CD4-positive, alpha-beta memory T cell (primary cell): ENCODE measurements around the gene SH3PXD2B. TPM values are rescaled to one million over a fixed set of nuclear protein-coding genes. Genes with fewer than 3 reads are reported as not detected.

Experiments used
- CTCF ChIA-PET: fragments of 350-600 bp; sonication (Branson Sonifier 250); formaldehyde crosslinking; loops from one replicate; lab custom pipeline; 2021; ENCODE audit warnings: inconsistent platforms; ENCODE audit not compliant: partially characterized antibody; lab: Charles Lee
- POLR2A ChIA-PET: fragments of 350-600 bp; sonication (Branson Sonifier 250); formaldehyde crosslinking; loops from one replicate; lab custom pipeline; 2021; ENCODE audit not compliant: partially characterized antibody; lab: Charles Lee
- DNase-seq, 5 donors: peaks; one replicate each; pipeline versions ENCODE4 v3.0.0 to v3.0.0-alpha.2; 2020 to 2022; ENCODE audit warnings: mixed read lengths in 1 of 5
- H3K27ac ChIP-seq: one replicate; pipeline ENCODE4 v1.7.0; 2013; ENCODE audit warnings: low read depth, low read length
- H3K27me3 ChIP-seq: 2 replicates; pipeline ENCODE4 v1.7.0; 2013; ENCODE audit warnings: mild to moderate bottlenecking, low read length, moderate library complexity; ENCODE audit not compliant: insufficient read depth
- H3K36me3 ChIP-seq: 2 replicates; pipeline ENCODE4 v1.7.0; 2013; ENCODE audit warnings: mild to moderate bottlenecking, low read length, moderate library complexity; ENCODE audit not compliant: insufficient read depth
- H3K4me1 ChIP-seq: 2 replicates; pipeline ENCODE4 v1.7.0; 2013; ENCODE audit warnings: mild to moderate bottlenecking, low read length, moderate library complexity; ENCODE audit not compliant: insufficient read depth
- H3K4me3 ChIP-seq, 2 donors: one replicate each; pipeline ENCODE4 v1.7.0; 2013; ENCODE audit warnings: low read length in 2 of 2, mild to moderate bottlenecking in 1 of 2
- H3K9me3 ChIP-seq, 2 donors: one replicate each; pipeline ENCODE4 v1.7.0; 2013; ENCODE audit warnings: low read length in 2 of 2, control low read depth in 1 of 2; ENCODE audit not compliant: control insufficient read depth in 1 of 2
- H3K27ac Mint-ChIP-seq, 7 donors: one replicate each; pipeline ENCODE4 v1.8.0; 2020 to 2021; ENCODE audit warnings: mixed read lengths in 7 of 7, mild to moderate bottlenecking in 6 of 7, inconsistent platforms in 3 of 7, moderate library complexity in 3 of 7
- H3K27me3 Mint-ChIP-seq, 2 donors: one replicate each; pipeline ENCODE4 v1.8.0; 2020 to 2021; ENCODE audit warnings: mixed read lengths in 2 of 2
- H3K36me3 Mint-ChIP-seq, 2 donors: one replicate each; pipeline ENCODE4 v1.8.0; 2020 to 2021; ENCODE audit warnings: mixed read lengths in 2 of 2, inconsistent platforms in 1 of 2, mild to moderate bottlenecking in 1 of 2
- H3K4me1 Mint-ChIP-seq, 4 donors: one replicate each; pipeline ENCODE4 v1.8.0; 2020 to 2021; ENCODE audit warnings: mixed read lengths in 4 of 4, mild to moderate bottlenecking in 1 of 4
- H3K4me3 Mint-ChIP-seq, 8 donors: one replicate each; pipeline ENCODE4 v1.8.0; 2020 to 2021; ENCODE audit warnings: mixed read lengths in 8 of 8, mild to moderate bottlenecking in 7 of 8, moderate library complexity in 6 of 8, inconsistent platforms in 3 of 8
- H3K9me3 Mint-ChIP-seq, 8 donors: one replicate each; pipeline ENCODE4 v1.8.0; 2020 to 2021; ENCODE audit warnings: mixed read lengths in 8 of 8, mild to moderate bottlenecking in 5 of 8, inconsistent platforms in 3 of 8, moderate library complexity in 1 of 8
- intact Hi-C: fragments of 100-400 bp; cut with micrococcal nuclease; formaldehyde crosslinking; loops from one replicate; pipeline ENCODE4 v1.15.1; 2023
- polyA plus RNA-seq, 2 donors: library from polyadenylated mRNA; unstranded; fragments of 300-500 nt; fragmentation: Illumina TruSeq; gene quantifications; one replicate each; pipeline ENCODE4 v1.2.3, GENCODE V29; 2021
- total RNA-seq, 2 experiments: library from RNA; stranded (reverse); gene quantifications; one replicate each; pipeline ENCODE4 v1.2.3, GENCODE V29; 2021

Gene SH3PXD2B
- total and polyA plus RNA-seq, 4 experiments from 2014 or later: 0.19 to 0.38 TPM; not detected in 2

DNA sequence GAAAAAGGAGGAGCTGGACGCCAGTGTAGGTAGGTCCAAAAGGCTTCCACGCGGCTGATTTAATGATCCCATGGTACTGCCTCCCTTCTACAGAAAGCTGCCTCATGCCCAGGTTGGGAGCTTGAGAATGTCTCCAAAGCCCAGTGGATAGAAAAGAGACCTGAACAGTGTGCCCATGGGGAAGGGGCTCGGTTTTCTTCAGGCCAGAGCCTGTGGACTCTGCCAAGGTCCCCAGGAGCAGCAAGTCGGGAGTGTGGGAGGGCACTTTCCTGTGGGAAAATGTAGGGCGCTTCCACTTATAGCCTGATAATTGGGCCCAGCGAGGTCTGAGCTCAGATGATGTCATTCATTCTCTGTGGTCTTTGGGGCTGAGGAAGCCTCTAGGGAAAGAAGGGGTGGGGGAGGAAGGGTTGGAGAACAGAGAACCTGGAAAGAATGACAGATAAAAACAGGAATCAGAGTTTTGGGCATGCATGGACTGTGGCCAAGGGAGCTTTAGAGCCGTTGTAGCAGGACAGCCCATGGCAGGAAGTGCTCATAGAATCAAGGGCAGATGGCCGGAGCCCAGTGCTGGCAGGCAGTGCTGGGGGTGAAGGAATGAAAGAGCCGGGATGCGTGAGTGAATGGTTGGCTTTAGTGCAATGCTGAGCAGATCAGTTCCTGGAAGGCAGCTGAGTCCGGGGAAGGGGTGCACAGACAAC is 42.5 kb upstream of the SH3PXD2B start:
- CTCF ChIA-PET: no interaction called here
- Mint-ChIP-seq H3K4me3 (no peak overlapping the region), H3K27me3 (peaks cover 2 to 23% of the 10 kb centered on the region in 2 donors), H3K27ac (no peak overlapping the region), H3K9me3 (peaks cover 0 to 5% (median 0%) of the 10 kb centered on the region in 8 donors), H3K36me3 (no peaks in the 10 kb centered on the region), H3K4me1 (no peaks in the 10 kb centered on the region)
- Histone ChIP-seq H3K36me3 (no peaks in the 10 kb centered on the region), H3K9me3 (no peaks in the 10 kb centered on the region), H3K27me3 (no peaks in the 10 kb centered on the region), H3K27ac (no peak overlapping the region), H3K4me1 (no peaks in the 10 kb centered on the region), H3K4me3 (no peak overlapping the region)
- DNase-seq: no peak
- intact Hi-C loops: no loop called here
- POLR2A ChIA-PET: no interaction called here

DNA sequence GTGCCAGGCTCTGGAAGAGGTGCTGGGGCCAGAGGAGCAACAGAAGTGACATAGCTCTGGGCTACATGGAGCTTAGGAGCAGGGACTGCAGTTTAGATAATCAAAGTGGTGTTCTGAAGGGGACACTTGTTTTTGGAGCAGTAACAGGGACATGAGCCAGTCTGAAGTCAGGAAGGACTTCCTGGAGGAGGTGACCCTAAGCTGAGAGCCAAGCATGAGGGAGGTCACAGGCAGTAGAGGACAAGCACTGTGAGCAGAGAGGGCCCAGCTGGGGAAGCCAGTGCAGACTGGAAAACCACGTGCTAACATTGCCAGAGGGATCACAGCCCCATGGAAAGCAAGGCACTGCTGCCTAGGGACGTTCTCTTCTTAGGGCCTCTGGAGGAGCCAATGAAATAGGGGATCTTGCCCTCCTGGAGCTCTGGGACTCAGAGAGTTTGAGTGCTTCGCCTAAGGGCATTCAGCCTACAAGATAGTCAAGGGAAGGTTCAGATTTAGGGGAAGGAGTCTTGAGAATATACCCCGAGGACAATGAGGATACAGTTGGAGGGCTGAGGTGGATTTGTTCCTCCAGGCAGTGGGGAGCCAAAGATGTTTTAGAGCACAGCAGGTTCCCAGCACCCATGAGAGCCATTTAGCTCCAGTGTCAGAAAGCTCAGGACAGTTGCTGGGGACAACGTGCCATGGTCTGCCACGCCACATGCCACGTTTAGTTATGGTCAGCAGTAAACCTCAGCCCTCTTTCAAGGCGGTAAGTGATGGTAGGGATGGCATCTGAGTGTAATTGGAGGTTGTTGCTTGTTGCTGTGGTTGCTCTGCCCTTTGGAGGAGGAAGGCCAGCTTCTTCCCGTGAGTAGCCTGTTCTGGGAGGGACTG is 40.5 kb upstream of the SH3PXD2B start:
- Histone ChIP-seq H3K27ac (no peak overlapping the region), H3K4me1 (no peaks in the 10 kb centered on the region), H3K36me3 (no peaks in the 10 kb centered on the region), H3K27me3 (no peaks in the 10 kb centered on the region), H3K4me3 (no peak overlapping the region), H3K9me3 (no peaks in the 10 kb centered on the region)
- ChIA-PET POLR2A (no interaction called here), CTCF (no interaction called here)
- no peak for DNase-seq
- peaks cover 0 to 5% (median 0%) of the 10 kb centered on the region in 8 donors for H3K9me3 Mint-ChIP-seq
- no peak overlapping the region for H3K27ac Mint-ChIP-seq
- intact Hi-C loops: no loop called here
- H3K4me3 Mint-ChIP-seq: no peak overlapping the region
- H3K4me1 Mint-ChIP-seq: no peaks in the 10 kb centered on the region
- peaks cover 2 to 28% of the 10 kb centered on the region in 2 donors for H3K27me3 Mint-ChIP-seq
- no peaks in the 10 kb centered on the region for H3K36me3 Mint-ChIP-seq

- Mint-ChIP-seq H3K36me3 (no peaks in the 10 kb centered on the region), H3K4me3 (no peak overlapping the region), H3K4me1 (no peaks in the 10 kb centered on the region), H3K27ac (no peak overlapping the region), H3K9me3 (peaks cover 0 to 5% (median 0%) of the 10 kb centered on the region in 8 donors), H3K27me3 (peaks cover 4 to 27% of the 10 kb centered on the region in 2 donors)
- H3K27ac ChIP-seq: no peak overlapping the region
- H3K9me3 ChIP-seq: no peaks in the 10 kb centered on the region
- POLR2A ChIA-PET: no interaction called here
- H3K4me1 ChIP-seq: no peaks in the 10 kb centered on the region
- H3K27me3 ChIP-seq: no peaks in the 10 kb centered on the region
- DNase-seq: no peak
- H3K4me3 ChIP-seq: no peak overlapping the region
- no peaks in the 10 kb centered on the region for H3K36me3 ChIP-seq
- intact Hi-C loops: no loop called here
- CTCF ChIA-PET: no interaction called here
Observed at GRCh38 chr5:172493906-172494305, 39.6 kb upstream of the SH3PXD2B start.

DNA sequence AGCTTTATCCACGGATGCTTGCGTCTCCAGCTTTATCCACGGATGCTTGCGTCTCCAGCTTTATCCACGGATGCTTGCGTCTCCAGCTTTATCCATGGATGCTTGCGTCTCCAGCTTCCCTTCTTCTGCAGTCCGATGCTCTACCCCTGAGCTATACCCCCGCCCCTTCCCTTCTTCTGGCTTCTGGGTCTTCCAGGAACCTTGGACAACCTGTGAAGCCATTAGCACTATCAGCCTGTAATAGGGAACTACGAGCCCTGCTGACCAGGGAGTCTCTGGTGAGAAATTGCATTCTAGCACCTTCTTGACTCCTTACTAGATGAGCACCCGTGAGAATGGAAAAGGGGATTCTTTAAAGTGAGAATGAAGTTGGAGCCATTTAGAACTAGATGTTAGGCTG is 39.1 kb upstream of the SH3PXD2B start:
- Mint-ChIP-seq H3K4me1 (no peaks in the 10 kb centered on the region), H3K9me3 (peaks cover 0 to 5% (median 0%) of the 10 kb centered on the region in 8 donors), H3K27me3 (peaks cover 4 to 24% of the 10 kb centered on the region in 2 donors), H3K27ac (no peak overlapping the region), H3K4me3 (no peak overlapping the region), H3K36me3 (no peaks in the 10 kb centered on the region)
- ChIA-PET CTCF (no interaction called here), POLR2A (no interaction called here)
- Histone ChIP-seq H3K27me3 (no peaks in the 10 kb centered on the region), H3K9me3 (no peaks in the 10 kb centered on the region), H3K36me3 (no peaks in the 10 kb centered on the region), H3K27ac (no peak overlapping the region), H3K4me3 (no peak overlapping the region), H3K4me1 (no peaks in the 10 kb centered on the region)
- no peak for DNase-seq
- intact Hi-C loops: no loop called here

GRCh38 chr5:172493002-172493401 is 38.7 kb upstream of the SH3PXD2B start:
- Histone ChIP-seq H3K4me3 (no peak overlapping the region), H3K27ac (no peak overlapping the region), H3K4me1 (no peaks in the 10 kb centered on the region), H3K9me3 (no peaks in the 10 kb centered on the region), H3K27me3 (no peaks in the 10 kb centered on the region), H3K36me3 (no peaks in the 10 kb centered on the region)
- no peak overlapping the region for H3K4me3 Mint-ChIP-seq
- no peaks in the 10 kb centered on the region for H3K4me1 Mint-ChIP-seq
- no peaks in the 10 kb centered on the region for H3K36me3 Mint-ChIP-seq
- no peak overlapping the region for H3K27ac Mint-ChIP-seq
- intact Hi-C loops: no loop called here
- H3K9me3 Mint-ChIP-seq: peaks cover 0 to 5% (median 0%) of the 10 kb centered on the region in 8 donors
- no peak for DNase-seq
- peaks cover 8 to 28% of the 10 kb centered on the region in 2 donors for H3K27me3 Mint-ChIP-seq
- ChIA-PET CTCF (no interaction called here), POLR2A (no interaction called here)

GRCh38 chr5:172492097-172492840 is 37.9 kb upstream of the SH3PXD2B start:
- no peak overlapping the region for H3K27ac Mint-ChIP-seq
- Histone ChIP-seq H3K36me3 (no peaks in the 10 kb centered on the region), H3K4me1 (no peaks in the 10 kb centered on the region), H3K27ac (no peak overlapping the region), H3K9me3 (no peaks in the 10 kb centered on the region), H3K4me3 (no peak overlapping the region), H3K27me3 (no peaks in the 10 kb centered on the region)
- H3K36me3 Mint-ChIP-seq: no peaks in the 10 kb centered on the region
- no peak overlapping the region for H3K4me3 Mint-ChIP-seq
- CTCF ChIA-PET: no interaction called here
- DNase-seq: no peak
- intact Hi-C loops: no loop called here
- H3K4me1 Mint-ChIP-seq: no peaks in the 10 kb centered on the region
- peaks cover 0 to 5% (median 0%) of the 10 kb centered on the region in 8 donors for H3K9me3 Mint-ChIP-seq
- POLR2A ChIA-PET: no interaction called here
- peaks cover 8 to 28% of the 10 kb centered on the region in 2 donors for H3K27me3 Mint-ChIP-seq

DNA sequence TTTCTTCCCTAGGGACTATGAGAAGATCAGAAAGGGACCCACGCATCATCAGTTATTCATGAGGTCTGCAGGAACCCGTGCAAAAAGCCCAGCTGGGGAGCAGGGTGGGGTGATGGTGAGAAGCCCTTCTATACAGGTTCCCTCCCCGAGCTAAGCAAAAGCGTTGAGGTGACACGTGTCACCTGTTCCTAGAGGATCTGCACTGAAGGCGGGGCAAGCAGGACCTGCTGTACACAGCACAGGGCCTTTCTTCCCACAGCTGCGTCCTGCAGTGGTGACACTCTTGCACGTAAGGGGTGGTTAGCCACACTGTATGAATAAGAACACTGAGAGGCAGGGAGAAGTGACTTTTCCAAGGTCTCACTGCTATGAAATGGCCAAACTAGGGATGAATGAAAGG is 37.2 kb upstream of the SH3PXD2B start:
- Histone ChIP-seq H3K27ac (no peak overlapping the region), H3K4me3 (no peak overlapping the region), H3K4me1 (no peaks in the 10 kb centered on the region), H3K9me3 (no peaks in the 10 kb centered on the region), H3K27me3 (no peaks in the 10 kb centered on the region), H3K36me3 (no peaks in the 10 kb centered on the region)
- Mint-ChIP-seq H3K27me3 (peaks cover 8 to 27% of the 10 kb centered on the region in 2 donors), H3K4me1 (no peaks in the 10 kb centered on the region), H3K27ac (no peak overlapping the region), H3K9me3 (peaks cover 0 to 5% (median 0%) of the 10 kb centered on the region in 8 donors), H3K36me3 (no peaks in the 10 kb centered on the region), H3K4me3 (no peak overlapping the region)
- intact Hi-C loops: no loop called here
- DNase-seq: no peak
- ChIA-PET CTCF (no interaction called here), POLR2A (no interaction called here)
